HL-60 (cell line): ENCODE measurements around the gene EFCAB13.

ENCODE experiments used
- GABPA ChIP-seq: IDR thresholded peaks from 2 replicates; pipeline ENCODE4 v1.6.1; 2012; ENCODE audit warnings: low read depth
- POLR2AphosphoS5 ChIP-seq: IDR thresholded peaks from 2 replicates; pipeline ENCODE4 v1.6.1; 2012; ENCODE audit warnings: low read depth
- REST ChIP-seq: IDR thresholded peaks from 2 replicates; pipeline ENCODE4 v1.6.1; 2012; ENCODE audit warnings: low read depth; ENCODE audit not compliant: insufficient replicate concordance
- SPI1 ChIP-seq: IDR thresholded peaks from 2 replicates; pipeline ENCODE4 v1.6.1; 2012; ENCODE audit warnings: low read depth, mild to moderate bottlenecking, borderline replicate concordance
- TF ChIP-seq, protein P1 (sequence below): IDR thresholded peaks from one replicate; pipeline ENCODE4 v1.5.1; 2011; ENCODE audit warnings: low read length, control low read depth, inconsistent platforms; ENCODE audit not compliant: insufficient read depth

- TF ChIP-seq, protein P1, sequence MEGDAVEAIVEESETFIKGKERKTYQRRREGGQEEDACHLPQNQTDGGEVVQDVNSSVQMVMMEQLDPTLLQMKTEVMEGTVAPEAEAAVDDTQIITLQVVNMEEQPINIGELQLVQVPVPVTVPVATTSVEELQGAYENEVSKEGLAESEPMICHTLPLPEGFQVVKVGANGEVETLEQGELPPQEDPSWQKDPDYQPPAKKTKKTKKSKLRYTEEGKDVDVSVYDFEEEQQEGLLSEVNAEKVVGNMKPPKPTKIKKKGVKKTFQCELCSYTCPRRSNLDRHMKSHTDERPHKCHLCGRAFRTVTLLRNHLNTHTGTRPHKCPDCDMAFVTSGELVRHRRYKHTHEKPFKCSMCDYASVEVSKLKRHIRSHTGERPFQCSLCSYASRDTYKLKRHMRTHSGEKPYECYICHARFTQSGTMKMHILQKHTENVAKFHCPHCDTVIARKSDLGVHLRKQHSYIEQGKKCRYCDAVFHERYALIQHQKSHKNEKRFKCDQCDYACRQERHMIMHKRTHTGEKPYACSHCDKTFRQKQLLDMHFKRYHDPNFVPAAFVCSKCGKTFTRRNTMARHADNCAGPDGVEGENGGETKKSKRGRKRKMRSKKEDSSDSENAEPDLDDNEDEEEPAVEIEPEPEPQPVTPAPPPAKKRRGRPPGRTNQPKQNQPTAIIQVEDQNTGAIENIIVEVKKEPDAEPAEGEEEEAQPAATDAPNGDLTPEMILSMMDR = peak; percentile 49
- no peak for TF ChIP-seq GABPA
- no peak for TF ChIP-seq POLR2AphosphoS5
- no peak for TF ChIP-seq REST
- no peak for TF ChIP-seq SPI1
These were observed 8.1 kb upstream of the EFCAB13 start for GRCh38 chr17:47315451-47316266.
